HCT116 (cell line): ENCODE data around the gene TNIK. TPM values are rescaled to one million over a fixed set of nuclear protein-coding genes. Genes with fewer than 3 reads are reported as not detected.

Source experiments
- ATAC-seq: fragments of 200-7000 bp; cut with Tn5 transposase; 2 replicates; pipeline ENCODE4 v1.9.1; 2020; ENCODE audit warnings: mild to moderate bottlenecking, moderate library complexity
- BruUV-seq: library from RNA; stranded (reverse); fragments of 400-500 nt; replicated peaks from 2 replicates; lab custom pipeline; 2021; lab: Mats Ljungman, UMichigan
- CTCF ChIA-PET: fragments of 300-600 bp; sonication (Branson Sonifier 250); formaldehyde crosslinking; loops from one replicate; lab custom pipeline; 2021; ENCODE audit warnings: antibody characterized with exemption; lab: Charles Lee
- POLR2A ChIA-PET: fragments of 300-600, 350-600 bp; sonication (Branson Sonifier 250); formaldehyde crosslinking; loops from one replicate; lab custom pipeline; 2021; ENCODE audit warnings: antibody characterized with exemption; lab: Charles Lee
- RAD21 ChIA-PET, 2 experiments: fragments of 300-600 bp; sonication (Branson Sonifier 250); formaldehyde crosslinking; loops; one replicate each; lab custom pipeline; 2023; ENCODE audit warnings: low total read pairs in 2 of 2; ENCODE audit not compliant: uncharacterized antibody in 2 of 2, unreplicated experiment in 2 of 2, low non-redundant PET in 1 of 2; lab: Charles Lee
- DNase-seq: peaks from one replicate; pipeline ENCODE4 v3.0.0-alpha.2; 2010; ENCODE audit warnings: low read depth, low spot score
- H2AFZ ChIP-seq: fragments of 200-600 bp; shearing (Covaris generic), sonication (generic); 2 replicates; pipeline ENCODE4 v1.6.1; 2017; ENCODE audit warnings: low read depth, mixed run types, mixed read lengths, antibody characterized with exemption, low read length; ENCODE audit not compliant: poor library complexity, severe bottlenecking
- H3K27ac ChIP-seq: 2 replicates; pipeline ENCODE4 v1.5.1; 2012; ENCODE audit warnings: low read depth, low read length
- H3K27me3 ChIP-seq: fragments of 200-600 bp; sonication (generic); 2 replicates; pipeline ENCODE4 v1.6.1; 2016; ENCODE audit warnings: mixed run types, low read length, mixed read lengths; ENCODE audit not compliant: insufficient read depth
- H3K36me3 ChIP-seq, 2 experiments: fragments of 200-500 bp in 1 of 2; fragments of 200-600 bp in 1 of 2; sonication (Bioruptor generic) in 1 of 2; sonication (generic) in 1 of 2; 2 replicates each; pipeline versions ENCODE4 v1.5.1 to v1.6.1; 2014 to 2016; ENCODE audit warnings: low read length in 2 of 2, inconsistent platforms in 1 of 2, mixed read lengths in 1 of 2, mixed run types in 1 of 2; ENCODE audit not compliant: insufficient read depth in 2 of 2, control insufficient read depth in 1 of 2
- H3K4me1 ChIP-seq, 2 experiments: fragments of 200-600 bp in 1 of 2; sonication (generic) in 1 of 2; 2 replicates each; pipeline versions ENCODE4 v1.5.1 to v1.6.1; 2012 to 2017; ENCODE audit warnings: low read length in 2 of 2, inconsistent platforms in 1 of 2, mild to moderate bottlenecking in 1 of 2, mixed read lengths in 1 of 2, mixed run types in 1 of 2, moderate library complexity in 1 of 2; ENCODE audit not compliant: insufficient read depth in 2 of 2, control insufficient read depth in 1 of 2
- H3K4me2 ChIP-seq: fragments of 200-600 bp; sonication (generic); 2 replicates; pipeline ENCODE4 v1.6.1; 2017; ENCODE audit warnings: mixed run types, low read length, mixed read lengths
- H3K4me3 ChIP-seq, 2 experiments: fragments of 200-600 bp in 1 of 2; sonication (generic) in 1 of 2; replicated peaks in 1 of 2; 2 replicates each; pipeline ENCODE4 v1.5.1; 2011 to 2016; ENCODE audit warnings: low read length in 2 of 2, control low read depth in 1 of 2, low read depth in 1 of 2, mild to moderate bottlenecking in 1 of 2, mixed read lengths in 1 of 2, mixed run types in 1 of 2
- H3K79me2 ChIP-seq: fragments of 200-600 bp; sonication (generic); 2 replicates; pipeline ENCODE4 v1.6.1; 2017; ENCODE audit warnings: mild to moderate bottlenecking, mixed run types, low read length, moderate library complexity, mixed read lengths; ENCODE audit not compliant: insufficient read depth
- H3K9ac ChIP-seq: fragments of 200-600 bp; sonication (generic); 2 replicates; pipeline ENCODE4 v1.6.1; 2016; ENCODE audit warnings: low read length, mixed read lengths
- H3K9me2 ChIP-seq: fragments of 200-600 bp; sonication (generic), shearing (Covaris generic); 2 replicates; pipeline ENCODE4 v1.6.1; 2017; ENCODE audit warnings: mixed run types, mild to moderate bottlenecking, moderate library complexity; ENCODE audit not compliant: insufficient read depth
- H3K9me3 ChIP-seq, 2 experiments: fragments of 200-500 bp in 1 of 2; fragments of 200-600 bp in 1 of 2; sonication (Bioruptor generic) in 1 of 2; sonication (generic) in 1 of 2; 2 replicates each; pipeline ENCODE4 v1.6.1; 2014 to 2017; ENCODE audit warnings: low read length in 2 of 2, mixed read lengths in 2 of 2, inconsistent platforms in 1 of 2, low read depth in 1 of 2, mild to moderate bottlenecking in 1 of 2, mixed run types in 1 of 2, moderate library complexity in 1 of 2; ENCODE audit not compliant: control insufficient read depth in 1 of 2, insufficient read depth in 1 of 2
- H4K20me1 ChIP-seq: fragments of 200-600 bp; sonication (generic), shearing (Covaris generic); 2 replicates; pipeline ENCODE4 v1.6.1; 2017; ENCODE audit warnings: mixed run types, mild to moderate bottlenecking, moderate library complexity; ENCODE audit not compliant: insufficient read depth
- CEBPB ChIP-seq: IDR thresholded peaks from 2 replicates; pipeline ENCODE4 v1.6.1; 2012; ENCODE audit warnings: low read depth
- EGR1 ChIP-seq: IDR thresholded peaks from 2 replicates; pipeline ENCODE4 v1.6.1; 2012; ENCODE audit warnings: low read depth
- ELF1 ChIP-seq: IDR thresholded peaks from 2 replicates; pipeline ENCODE4 v1.6.1; 2012; ENCODE audit warnings: low read depth, borderline replicate concordance
- EZH2phosphoT487 ChIP-seq: fragments of 200-600 bp; IDR thresholded peaks from 2 replicates; pipeline ENCODE4 v1.6.1; 2018; ENCODE audit warnings: antibody characterized with exemption, borderline replicate concordance
- FOSL1 ChIP-seq: IDR thresholded peaks from 2 replicates; pipeline ENCODE4 v1.6.1; 2012; ENCODE audit warnings: low read depth
- TCF7L2 ChIP-seq: IDR thresholded peaks from 2 replicates; pipeline ENCODE4 v1.7.0; 2011; ENCODE audit warnings: borderline replicate concordance, inconsistent platforms; ENCODE audit not compliant: insufficient read depth, insufficient read length; ENCODE audit errors: extremely low read depth
- intact Hi-C: fragments of 100-400 bp; cut with micrococcal nuclease; formaldehyde crosslinking; loops from 2 replicates; pipeline ENCODE4 v1.10.0; 2022
- total RNA-seq: library from RNA; stranded (reverse); gene quantifications from one replicate; pipeline ENCODE4 v1.2.1, GENCODE V29; 2021; ENCODE audit not compliant: unreplicated experiment
- TF ChIP-seq, protein P1 (sequence below): IDR thresholded peaks from 2 replicates; pipeline ENCODE4 v1.6.1; 2012; ENCODE audit warnings: low read depth

The TNIK gene
- total RNA-seq, 1 experiment from 2014 or later: 24.1 TPM

DNA sequence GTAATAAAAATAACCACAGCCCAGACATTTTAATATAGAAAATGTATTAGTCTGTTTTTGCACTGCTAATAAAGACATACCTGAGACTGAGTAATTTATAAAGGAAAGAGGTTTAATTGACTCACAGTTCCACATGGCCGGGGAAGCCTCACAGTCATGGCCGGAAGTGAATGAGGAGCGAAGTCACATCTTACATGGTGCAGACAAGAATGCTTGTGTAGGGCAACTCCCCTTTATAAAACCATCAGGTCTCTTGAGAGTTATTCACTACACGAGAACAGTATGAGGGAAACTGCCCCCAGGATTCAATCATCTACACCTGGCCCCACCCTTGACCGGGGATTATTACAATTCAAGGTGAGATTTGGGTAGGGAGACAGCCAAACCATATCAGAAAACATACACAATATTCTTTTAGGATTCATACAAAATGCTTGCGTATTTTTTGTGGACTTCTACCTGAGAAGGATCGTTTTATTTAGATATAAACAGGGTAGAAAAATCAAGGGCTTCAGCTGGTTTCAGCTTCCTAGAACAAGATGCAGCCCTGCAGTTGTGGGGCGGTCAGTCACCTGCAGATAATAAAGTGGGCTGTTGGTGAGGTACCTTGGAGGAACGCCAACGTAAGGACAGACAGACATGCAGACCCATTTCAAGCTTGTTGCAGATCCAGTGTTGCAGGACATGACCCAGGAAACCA is 101.9 kb downstream of the TNIK start:
- Histone ChIP-seq H3K9me3 (no peaks in the 10 kb centered on the region), H3K4me2 (no peak overlapping the region), H3K4me1 (peaks cover 34 to 41% of the 10 kb centered on the region in 2 experiments), H3K79me2 (no peaks in the 10 kb centered on the region)
- CTCF ChIA-PET: no interaction called here
- no TSS peak for BruUV-seq
- POLR2A ChIA-PET: no interaction called here
- TF ChIP-seq TCF7L2: no peak
- TF ChIP-seq EGR1: no peak
- TF ChIP-seq ELF1: no peak
- TF ChIP-seq, protein P1, sequence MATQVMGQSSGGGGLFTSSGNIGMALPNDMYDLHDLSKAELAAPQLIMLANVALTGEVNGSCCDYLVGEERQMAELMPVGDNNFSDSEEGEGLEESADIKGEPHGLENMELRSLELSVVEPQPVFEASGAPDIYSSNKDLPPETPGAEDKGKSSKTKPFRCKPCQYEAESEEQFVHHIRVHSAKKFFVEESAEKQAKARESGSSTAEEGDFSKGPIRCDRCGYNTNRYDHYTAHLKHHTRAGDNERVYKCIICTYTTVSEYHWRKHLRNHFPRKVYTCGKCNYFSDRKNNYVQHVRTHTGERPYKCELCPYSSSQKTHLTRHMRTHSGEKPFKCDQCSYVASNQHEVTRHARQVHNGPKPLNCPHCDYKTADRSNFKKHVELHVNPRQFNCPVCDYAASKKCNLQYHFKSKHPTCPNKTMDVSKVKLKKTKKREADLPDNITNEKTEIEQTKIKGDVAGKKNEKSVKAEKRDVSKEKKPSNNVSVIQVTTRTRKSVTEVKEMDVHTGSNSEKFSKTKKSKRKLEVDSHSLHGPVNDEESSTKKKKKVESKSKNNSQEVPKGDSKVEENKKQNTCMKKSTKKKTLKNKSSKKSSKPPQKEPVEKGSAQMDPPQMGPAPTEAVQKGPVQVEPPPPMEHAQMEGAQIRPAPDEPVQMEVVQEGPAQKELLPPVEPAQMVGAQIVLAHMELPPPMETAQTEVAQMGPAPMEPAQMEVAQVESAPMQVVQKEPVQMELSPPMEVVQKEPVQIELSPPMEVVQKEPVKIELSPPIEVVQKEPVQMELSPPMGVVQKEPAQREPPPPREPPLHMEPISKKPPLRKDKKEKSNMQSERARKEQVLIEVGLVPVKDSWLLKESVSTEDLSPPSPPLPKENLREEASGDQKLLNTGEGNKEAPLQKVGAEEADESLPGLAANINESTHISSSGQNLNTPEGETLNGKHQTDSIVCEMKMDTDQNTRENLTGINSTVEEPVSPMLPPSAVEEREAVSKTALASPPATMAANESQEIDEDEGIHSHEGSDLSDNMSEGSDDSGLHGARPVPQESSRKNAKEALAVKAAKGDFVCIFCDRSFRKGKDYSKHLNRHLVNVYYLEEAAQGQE: no peak
- TF ChIP-seq EZH2phosphoT487: no peak
- TF ChIP-seq CEBPB: no peak
- no peak for TF ChIP-seq FOSL1
- TF ChIP-seq, all 23 proteins: peak for 0
- no peaks in the 10 kb centered on the region for H4K20me1 ChIP-seq
- no peaks in the 10 kb centered on the region for H3K36me3 ChIP-seq
- no peak for DNase-seq
- no peak overlapping the region for H3K4me3 ChIP-seq
- H2AFZ ChIP-seq: no peak overlapping the region
- no peaks in the 10 kb centered on the region for H3K9me2 ChIP-seq
- ATAC-seq: no peak
- intact Hi-C loops: no loop called here
- RAD21 ChIA-PET: no interaction called here
- no peaks in the 10 kb centered on the region for H3K27me3 ChIP-seq
- H3K9ac ChIP-seq: no peak overlapping the region
- H3K27ac ChIP-seq: no peak overlapping the region
